ENCODE results near the gene FKBP4.

GRCh38 chr12:2795291-2796186 lies 769 bp downstream of the FKBP4 start:
- TF ChIP-seq CTCF (IDR thresholded peaks at IDR 0.05) = peak in 1 of 3 experiments; percentile 5
- TF ChIP-seq POLR2AphosphoS5 (IDR thresholded peaks at IDR 0.05; ENCODE audit: insufficient read depth in 1 of 2, low read depth in 1 of 2) = peak; percentile 69 to 74
- peak in 1 of 2 donors; percentile 21 for TF ChIP-seq POLR2A (IDR thresholded peaks at IDR 0.05)

All from vagina (tissue), 2 donors.